HG02970 (cell line): Measurements from ENCODE around the gene SRI.
"Not testable (repeated sequence)": the region's sequence is repeated elsewhere in the genome, so short reads cannot be mapped to it uniquely, and the experiment has no call there.

ENCODE experiments used
- ATAC-seq: cut with Tn5 transposase; IDR thresholded peaks from one replicate; pipeline ENCODE4 v1.9.1; 2021; ENCODE audit warnings: mild to moderate bottlenecking, moderate library complexity, moderate number of reproducible peaks; ENCODE audit not compliant: unreplicated experiment, low FRiP score

Gene SRI

GRCh38 chr7:88191911-88192310, 27.9 kb downstream of the SRI start:
- no peak for ATAC-seq

GRCh38 chr7:88185650-88186049, 34.2 kb downstream of the SRI start:
- no peak for ATAC-seq

- no peak for ATAC-seq
These were observed 35.0 kb downstream of the SRI start for GRCh38 chr7:88184848-88185304.

GRCh38 chr7:88183051-88183450, 36.8 kb downstream of the SRI start:
- ATAC-seq, result no peak

GRCh38 chr7:88176190-88176589, 43.6 kb downstream of the SRI start:
- ATAC-seq, result no peak

- ATAC-seq, result no peak
These were observed 47.0 kb downstream of the SRI start for GRCh38 chr7:88172842-88173241.

- ATAC-seq, result no peak
These were observed 50.0 kb downstream of the SRI start for GRCh38 chr7:88169717-88170320.

GRCh38 chr7:88167721-88168120, 52.1 kb downstream of the SRI start:
- no peak for ATAC-seq

- no peak for ATAC-seq
These were observed 52.6 kb downstream of the SRI start for GRCh38 chr7:88167223-88167622.

- no peak for ATAC-seq
These were observed 54.1 kb downstream of the SRI start for GRCh38 chr7:88165697-88166096.

- not testable (repeated sequence) for ATAC-seq
These were observed 60.1 kb downstream of the SRI start for GRCh38 chr7:88159741-88160140.

GRCh38 chr7:88156356-88156755, 63.5 kb downstream of the SRI start:
- ATAC-seq, result no peak

GRCh38 chr7:88155756-88156155, 64.1 kb downstream of the SRI start:
- no peak for ATAC-seq
